Middle frontal gyrus (tissue), 1 donor: ENCODE results near the gene VARS2.
A peak's percentile ranks its signal among the peaks of the same experiment; 100 is the strongest.
"Not testable (repeated sequence)": the region's sequence is repeated elsewhere in the genome, so short reads cannot be mapped to it uniquely, and the experiment has no call there.

Source experiments
- DNase-seq: peaks from one replicate; pipeline ENCODE4 v3.0.0-alpha.2; 2015; ENCODE audit warnings: low spot score; ENCODE audit errors: extremely low spot score

Gene VARS2

GRCh38 chr6:30898750-30899360, 15.2 kb upstream of the VARS2 start:
- no peak for DNase-seq

- DNase-seq: no peak
Measured at GRCh38 chr6:30900863-30901417, 13.1 kb upstream of the VARS2 start.

GRCh38 chr6:30901436-30901835, 12.6 kb upstream of the VARS2 start:
- no peak for DNase-seq

- not testable (repeated sequence) for DNase-seq
Measured at GRCh38 chr6:30902196-30902595, 11.8 kb upstream of the VARS2 start.

DNA sequence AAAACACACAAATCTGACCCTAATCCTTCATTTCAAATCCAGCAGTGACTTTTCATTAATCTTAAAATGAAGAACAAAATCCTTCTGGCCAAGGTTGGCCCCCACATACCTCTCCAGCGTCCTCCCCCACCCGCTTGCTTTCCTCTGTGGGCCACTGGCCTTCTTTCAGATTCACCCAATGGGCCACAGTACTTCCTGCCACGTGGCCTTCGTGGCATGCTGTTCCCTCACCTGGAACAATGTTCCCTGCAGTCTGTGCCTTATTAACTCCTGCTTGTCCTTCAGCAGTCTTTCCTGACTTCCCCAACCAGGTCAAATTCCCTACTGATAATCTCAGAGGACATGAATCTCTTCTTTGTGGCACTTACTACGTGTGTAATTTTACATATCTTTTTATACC, 11.3 kb upstream of the VARS2 start:
- DNase-seq: no peak

DNA sequence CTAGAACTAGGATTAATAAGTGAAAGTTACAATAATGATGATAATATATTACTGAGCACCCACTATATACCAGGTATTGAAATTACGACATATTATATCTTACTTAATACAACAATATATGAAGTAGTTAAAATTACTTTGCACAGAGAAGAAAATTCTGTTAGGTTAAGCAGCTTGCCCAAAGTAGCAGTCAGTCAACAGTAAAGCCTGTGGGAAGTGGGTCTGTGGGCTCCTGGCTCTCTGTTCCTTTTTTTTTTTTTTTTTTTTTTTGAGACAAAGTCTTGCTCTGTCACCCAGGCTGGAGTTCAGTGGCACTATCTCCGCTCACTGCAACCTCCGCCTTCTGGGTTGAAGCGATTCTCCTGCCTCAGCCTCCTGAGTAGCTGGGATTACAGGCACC, 10.8 kb upstream of the VARS2 start:
- DNase-seq: no peak

GRCh38 chr6:30907290-30907757, 6.7 kb upstream of the VARS2 start:
- not testable (repeated sequence) for DNase-seq

DNA sequence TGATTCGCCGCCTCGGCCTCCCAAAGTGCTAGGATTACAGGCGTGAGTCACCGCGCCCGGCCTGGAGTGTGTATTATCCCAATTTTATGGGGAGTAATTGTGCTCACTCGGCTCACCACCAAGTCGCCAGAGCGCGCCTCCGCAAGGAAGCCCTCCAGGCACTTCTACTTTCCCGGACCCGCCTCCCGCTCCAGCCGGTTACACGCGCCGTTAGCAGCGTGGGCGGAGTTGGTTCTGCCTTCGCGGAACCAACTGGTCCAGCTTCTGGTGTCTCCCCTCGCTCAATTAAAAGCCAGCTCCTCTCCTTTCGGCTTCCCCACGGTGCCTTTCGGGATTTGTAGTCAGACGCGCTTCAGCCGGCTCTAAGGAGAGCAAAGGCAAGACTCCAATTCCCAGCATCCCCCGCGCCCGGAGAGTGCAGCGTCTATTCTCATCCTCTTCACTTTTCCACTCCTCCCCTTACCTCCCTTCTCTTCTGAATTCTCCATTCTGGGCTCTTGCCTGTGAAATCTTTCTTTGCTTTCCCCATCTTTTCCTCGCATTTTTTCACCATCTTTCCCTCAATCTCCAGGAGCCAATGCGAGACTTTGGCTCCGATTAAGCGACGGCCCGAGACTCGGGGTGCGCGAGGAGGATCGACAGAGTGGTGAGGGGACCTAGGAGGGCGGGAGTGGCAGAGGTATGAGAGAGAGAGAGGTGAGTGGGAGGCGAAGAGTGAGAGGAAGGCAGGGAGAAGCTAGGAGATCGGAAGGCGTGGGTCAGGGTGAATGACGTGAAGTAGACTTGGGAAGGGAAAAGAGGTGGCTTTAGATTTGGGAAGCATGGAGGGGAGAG, 6.1 kb upstream of the VARS2 start, which contains the start of gene GTF2H4:
TSS of gene GTF2H4 (plus strand) at position 450 of the 834 bp plus-strand sequence.
- DNase-seq: peak; percentile 95

GRCh38 chr6:30908700-30909099, 5.3 kb upstream of the VARS2 start:
- DNase-seq: no peak

DNA sequence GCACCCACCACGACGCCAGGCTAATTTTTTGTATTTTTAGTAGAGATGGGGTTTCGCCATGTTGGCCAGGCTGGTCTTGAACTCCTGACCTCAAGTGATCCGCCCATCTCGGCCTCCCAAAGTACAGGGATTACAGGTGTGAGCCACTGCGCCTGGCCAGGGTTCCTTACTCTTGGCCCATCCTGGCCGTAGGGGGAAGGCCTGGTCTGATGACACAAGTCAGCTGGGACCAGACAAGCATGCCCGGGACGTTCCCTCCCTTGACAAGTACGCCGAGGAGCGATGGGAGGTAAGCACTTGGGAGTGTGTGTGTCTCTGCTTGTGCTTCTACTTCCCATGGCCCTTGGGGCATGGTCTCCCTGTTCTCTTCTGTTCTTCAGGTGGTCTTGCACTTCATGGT, 3.6 kb upstream of the VARS2 start:
- not testable (repeated sequence) for DNase-seq

DNA sequence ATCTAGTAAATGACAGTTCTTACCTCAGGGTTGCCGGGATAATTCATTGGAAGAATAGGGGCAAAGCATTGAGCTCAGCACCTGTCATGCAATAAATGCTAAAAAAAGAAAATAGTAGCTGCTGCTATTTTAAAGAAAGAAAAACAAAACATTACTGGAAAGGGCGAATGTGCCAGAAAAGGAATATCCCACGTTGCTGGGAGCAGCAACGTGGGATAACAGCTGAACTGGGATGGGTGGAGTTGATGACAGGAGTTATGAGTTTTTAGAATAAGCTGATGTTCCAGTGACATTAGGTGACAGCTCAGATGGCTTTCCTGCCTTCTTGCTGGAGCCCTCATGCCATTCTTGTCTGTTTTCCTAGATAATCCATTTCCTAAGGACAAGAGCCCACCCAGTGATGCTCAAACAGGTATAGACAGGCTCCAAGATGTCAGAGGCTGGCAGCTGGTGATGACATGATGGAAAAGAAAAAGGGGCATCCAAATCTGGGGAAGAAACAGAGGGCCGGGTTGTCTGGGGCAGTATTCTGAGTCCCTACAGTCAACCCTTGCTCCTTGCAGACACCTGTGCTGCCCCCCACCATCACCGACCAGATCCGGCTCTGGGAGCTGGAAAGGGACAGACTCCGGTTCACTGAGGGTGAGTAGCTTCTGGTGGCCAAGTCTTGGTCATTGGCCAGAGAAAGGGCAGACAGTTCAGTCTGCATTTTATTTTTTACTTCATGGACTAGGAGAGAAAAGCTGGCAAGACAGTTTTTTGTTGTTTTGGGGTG, 1.1 kb upstream of the VARS2 start:
- no peak for DNase-seq

DNA sequence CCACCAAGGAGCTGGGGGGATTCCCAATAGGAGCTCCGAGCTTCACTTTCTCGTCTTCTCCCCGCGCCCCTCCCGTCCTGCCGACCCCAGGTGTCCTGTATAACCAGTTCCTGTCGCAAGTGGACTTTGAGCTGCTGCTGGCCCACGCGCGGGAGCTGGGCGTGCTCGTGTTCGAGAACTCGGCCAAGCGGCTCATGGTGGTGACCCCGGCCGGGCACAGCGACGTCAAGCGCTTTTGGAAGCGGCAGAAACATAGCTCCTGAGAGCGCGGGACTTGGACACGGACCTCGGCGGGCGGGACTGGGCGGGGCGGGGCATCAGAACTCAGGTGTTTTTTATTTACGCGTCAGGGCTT, 340 bp upstream of the VARS2 start:
- DNase-seq: no peak

GRCh38 chr6:30914854-30915590, 984 bp downstream of the VARS2 start:
- DNase-seq: no peak

DNA sequence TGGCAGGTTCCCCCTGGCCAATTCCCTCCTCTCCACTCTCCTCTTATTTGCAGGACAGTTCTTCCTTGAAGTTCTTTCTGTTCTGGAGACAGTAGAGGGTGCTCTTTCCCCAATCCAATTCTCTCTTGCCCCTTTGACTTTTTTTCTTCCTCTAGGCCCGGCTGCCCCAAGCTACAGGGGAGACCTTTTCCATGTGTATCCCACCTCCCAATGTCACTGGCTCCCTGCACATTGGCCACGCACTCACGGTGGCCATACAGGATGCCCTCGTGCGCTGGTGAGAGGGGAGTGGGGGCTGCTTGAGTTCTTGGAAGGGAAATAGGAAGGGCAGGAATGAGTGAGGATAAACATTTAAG, 1.5 kb downstream of the VARS2 start:
- DNase-seq: peak; percentile 48

GRCh38 chr6:30917041-30917440, 3.0 kb downstream of the VARS2 start:
- no peak for DNase-seq

DNA sequence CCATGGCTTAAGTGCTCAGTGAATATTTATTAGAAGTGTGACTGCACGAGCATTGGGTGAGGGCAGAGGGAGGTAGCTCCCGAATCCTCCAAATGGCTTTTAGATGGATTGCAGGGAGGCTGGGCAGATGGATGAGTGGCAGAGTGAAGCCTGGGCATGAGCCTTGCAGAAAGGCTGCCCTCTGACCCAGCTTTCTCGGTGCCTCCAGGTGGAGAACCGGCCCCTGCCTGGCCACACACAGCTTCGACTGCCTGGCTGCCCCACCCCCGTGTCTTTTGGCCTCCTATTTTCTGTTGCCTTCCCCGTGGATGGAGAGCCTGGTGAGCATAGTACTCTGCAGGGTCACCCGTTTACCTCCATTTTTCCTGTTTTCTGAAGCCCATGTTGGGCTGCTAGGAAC, 3.4 kb downstream of the VARS2 start:
- no peak for DNase-seq

DNA sequence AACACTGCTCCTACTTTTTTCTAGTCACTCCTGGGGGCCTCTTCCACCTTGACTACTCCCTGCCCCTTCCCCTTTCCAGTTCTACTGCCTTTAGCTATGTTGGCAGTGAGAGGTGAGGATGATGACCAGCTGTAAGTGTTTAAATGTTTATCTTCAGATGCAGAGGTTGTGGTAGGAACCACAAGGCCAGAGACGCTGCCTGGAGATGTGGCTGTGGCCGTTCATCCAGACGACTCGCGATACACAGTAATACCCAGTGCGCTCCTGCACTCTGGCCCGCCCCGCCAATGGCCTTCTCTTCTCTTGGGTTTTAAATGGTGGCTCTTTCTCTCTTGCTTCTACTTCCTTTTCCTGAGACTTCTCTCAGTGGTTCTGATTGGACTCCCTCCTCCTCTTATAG, 4.6 kb downstream of the VARS2 start:
- no peak for DNase-seq

DNA sequence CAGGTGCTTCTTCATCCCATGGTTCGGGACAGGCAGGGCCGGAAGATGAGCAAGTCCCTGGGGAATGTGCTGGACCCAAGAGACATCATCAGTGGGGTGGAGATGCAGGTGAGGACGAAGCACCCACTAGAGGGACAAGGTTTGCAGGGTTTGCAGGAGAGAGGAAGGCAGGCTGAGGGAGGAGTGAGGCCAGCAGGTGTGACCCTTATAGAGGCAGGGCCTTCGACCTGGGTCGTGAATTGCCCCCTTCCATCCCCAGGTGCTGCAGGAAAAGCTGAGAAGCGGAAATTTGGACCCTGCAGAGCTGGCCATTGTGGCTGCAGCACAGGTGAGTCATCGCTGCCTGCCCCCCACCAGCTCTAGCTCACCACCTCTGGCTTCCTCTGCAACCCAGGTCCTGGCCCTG, 8.4 kb downstream of the VARS2 start:
- DNase-seq: no peak

- DNase-seq: not testable (repeated sequence)
Measured at GRCh38 chr6:30924040-30924627, 10.1 kb downstream of the VARS2 start.

- no peak for DNase-seq
Measured at GRCh38 chr6:30926644-30927043, 12.6 kb downstream of the VARS2 start.

GRCh38 chr6:30927080-30927479, 13.0 kb downstream of the VARS2 start:
- DNase-seq: not testable (repeated sequence)
